HEK293 (cell line): ENCODE data around the gene VSTM2B.

Experiments used
- CTCF ChIA-PET: fragments of 350-600 bp; formaldehyde crosslinking; extraction: SDS; loops from one replicate; lab custom pipeline; 2021; ENCODE audit warnings: antibody characterized with exemption; lab: Yijun Ruan, JAX
- POLR2A ChIA-PET: fragments of 300-600 bp; formaldehyde crosslinking; extraction: SDS; loops from one replicate; lab custom pipeline; 2020; ENCODE audit warnings: antibody characterized with exemption, inconsistent platforms; lab: Yijun Ruan, JAX
- H3K27ac ChIP-seq: fragments of 200-500 bp; sonication (Bioruptor generic); 2 replicates; pipeline ENCODE4 v1.5.1; 2014; ENCODE audit warnings: low read depth, low read length, control low read depth, inconsistent platforms; ENCODE audit errors: extremely low read depth
- H3K36me3 ChIP-seq, 2 experiments: fragments of 200-500 bp in 1 of 2; sonication (Bioruptor generic) in 1 of 2; 1 replicate in 1 of 2; 2 replicates in 1 of 2; pipeline ENCODE4 v1.5.1; 2014 to 2017; ENCODE audit warnings: inconsistent platforms in 2 of 2, low read length in 2 of 2; ENCODE audit not compliant: control insufficient read depth in 2 of 2, insufficient read depth in 1 of 2
- H3K4me1 ChIP-seq: fragments of 200-500 bp; sonication (Bioruptor generic); 2 replicates; pipeline ENCODE4 v1.5.1; 2014; ENCODE audit warnings: mild to moderate bottlenecking, low read length, inconsistent platforms; ENCODE audit not compliant: control insufficient read depth, insufficient read depth
- H3K4me3 ChIP-seq: 2 replicates; pipeline ENCODE4 v1.5.1; 2011; ENCODE audit warnings: low read depth, mild to moderate bottlenecking, control low read depth, low read length, moderate library complexity
- H3K9me3 ChIP-seq: fragments of 200-500 bp; sonication (Bioruptor generic); 2 replicates; pipeline ENCODE4 v1.5.1; 2014; ENCODE audit warnings: low read depth, low read length, inconsistent platforms; ENCODE audit not compliant: control insufficient read depth, insufficient read depth
- AEBP2 ChIP-seq: fragments of 450-650 bp; formaldehyde crosslinking; IDR thresholded peaks from 2 replicates; pipeline ENCODE4 v1.5.1; 2016; ENCODE audit warnings: missing biosample characterization, missing genetic modification characterization, borderline replicate concordance
- EGR2 ChIP-seq: fragments of 450-650 bp; formaldehyde crosslinking; IDR thresholded peaks from 2 replicates; pipeline ENCODE4 v1.5.1; 2016; ENCODE audit warnings: low read depth, missing biosample characterization, missing genetic modification characterization
- GLI2 ChIP-seq: fragments of 450-650 bp; formaldehyde crosslinking; IDR thresholded peaks from 2 replicates; pipeline ENCODE4; 2017; ENCODE audit warnings: missing biosample characterization, missing genetic modification characterization, low read depth, borderline replicate concordance
- GLI4 ChIP-seq: fragments of 450-650 bp; formaldehyde crosslinking; IDR thresholded peaks from 2 replicates; pipeline ENCODE4 v1.5.1; 2016; ENCODE audit warnings: missing biosample characterization, missing genetic modification characterization
- HOXD13 ChIP-seq: sonication (generic); formaldehyde crosslinking; IDR thresholded peaks from 2 replicates; pipeline ENCODE4 v1.8.0; 2022; ENCODE audit warnings: missing genetic modification reagents, borderline replicate concordance
- KLF16 ChIP-seq: fragments of 450-650 bp; formaldehyde crosslinking; IDR thresholded peaks from 2 replicates; pipeline ENCODE4 v1.5.1; 2017; ENCODE audit warnings: missing biosample characterization, missing genetic modification characterization
- KLF17 ChIP-seq: fragments of 450-650 bp; formaldehyde crosslinking; IDR thresholded peaks from 2 replicates; pipeline ENCODE4 v1.5.1; 2016; ENCODE audit warnings: missing biosample characterization, missing genetic modification characterization
- KLF7 ChIP-seq: fragments of 450-650 bp; formaldehyde crosslinking; IDR thresholded peaks from 2 replicates; pipeline ENCODE4 v1.5.1; 2016; ENCODE audit warnings: missing biosample characterization, missing genetic modification characterization, borderline replicate concordance
- KLF8 ChIP-seq: fragments of 450-650 bp; formaldehyde crosslinking; IDR thresholded peaks from 2 replicates; pipeline ENCODE4 v1.5.1; 2016; ENCODE audit warnings: missing biosample characterization, missing genetic modification characterization
- PATZ1 ChIP-seq: fragments of 450-650 bp; formaldehyde crosslinking; IDR thresholded peaks from 2 replicates; pipeline ENCODE4 v1.5.1; 2016; ENCODE audit warnings: missing biosample characterization, missing genetic modification characterization
- PBX3 ChIP-seq: sonication (generic); formaldehyde crosslinking; IDR thresholded peaks from 2 replicates; pipeline ENCODE4 v1.8.1; 2022; ENCODE audit warnings: mild to moderate bottlenecking, moderate library complexity, missing genetic modification reagents
- RBAK ChIP-seq: fragments of 450-650 bp; formaldehyde crosslinking; IDR thresholded peaks from 2 replicates; pipeline ENCODE4 v1.5.1; 2016; ENCODE audit warnings: missing biosample characterization, missing genetic modification characterization
- REPIN1 ChIP-seq: fragments of 450-650 bp; formaldehyde crosslinking; IDR thresholded peaks from 2 replicates; pipeline ENCODE4 v1.5.1; 2017; ENCODE audit warnings: missing biosample characterization, missing genetic modification characterization, low read depth
- SALL2 ChIP-seq: fragments of 450-650 bp; formaldehyde crosslinking; IDR thresholded peaks from 2 replicates; pipeline ENCODE4 v1.5.0; 2017; ENCODE audit warnings: missing biosample characterization, mild to moderate bottlenecking, missing genetic modification characterization, borderline replicate concordance
- SP2 ChIP-seq: fragments of 450-650 bp; formaldehyde crosslinking; IDR thresholded peaks from 2 replicates; pipeline ENCODE4 v1.5.1; 2016; ENCODE audit warnings: missing biosample characterization, missing genetic modification characterization
- ZBTB8A ChIP-seq: fragments of 450-650 bp; formaldehyde crosslinking; IDR thresholded peaks from 2 replicates; pipeline ENCODE4 v1.5.1; 2016; ENCODE audit warnings: missing biosample characterization, missing genetic modification characterization
- ZNF157 ChIP-seq: fragments of 450-650 bp; formaldehyde crosslinking; IDR thresholded peaks from 2 replicates; pipeline ENCODE4 v1.5.1; 2016; ENCODE audit warnings: missing biosample characterization, missing genetic modification characterization
- ZNF18 ChIP-seq: fragments of 450-650 bp; formaldehyde crosslinking; IDR thresholded peaks from 2 replicates; pipeline ENCODE4 v1.5.1; 2016; ENCODE audit warnings: missing biosample characterization, missing genetic modification characterization
- ZNF214 ChIP-seq: fragments of 450-650 bp; formaldehyde crosslinking; IDR thresholded peaks from 2 replicates; pipeline ENCODE4 v1.5.1; 2017; ENCODE audit warnings: missing biosample characterization, mild to moderate bottlenecking, missing genetic modification characterization, borderline replicate concordance
- ZNF26 ChIP-seq: fragments of 450-650 bp; formaldehyde crosslinking; IDR thresholded peaks from 2 replicates; pipeline ENCODE4 v1.5.1; 2016; ENCODE audit warnings: missing biosample characterization, missing genetic modification characterization
- ZNF324 ChIP-seq: fragments of 450-650 bp; formaldehyde crosslinking; IDR thresholded peaks from 2 replicates; pipeline ENCODE4 v1.5.1; 2016; ENCODE audit warnings: missing biosample characterization, missing genetic modification characterization
- ZNF350 ChIP-seq: fragments of 450-650 bp; formaldehyde crosslinking; IDR thresholded peaks from 2 replicates; pipeline ENCODE4 v1.5.0; 2017; ENCODE audit warnings: missing biosample characterization, mild to moderate bottlenecking, missing genetic modification characterization
- ZNF548 ChIP-seq: fragments of 450-650 bp; formaldehyde crosslinking; IDR thresholded peaks from 2 replicates; pipeline ENCODE4 v1.5.1; 2016; ENCODE audit warnings: missing biosample characterization, missing genetic modification characterization
- ZNF621 ChIP-seq: fragments of 450-650 bp; formaldehyde crosslinking; IDR thresholded peaks from 2 replicates; pipeline ENCODE4 v1.5.1; 2017; ENCODE audit warnings: missing biosample characterization, missing genetic modification characterization
- ZNF629 ChIP-seq: fragments of 450-650 bp; formaldehyde crosslinking; IDR thresholded peaks from 2 replicates; pipeline ENCODE4 v1.5.1; 2017; ENCODE audit warnings: missing biosample characterization, missing genetic modification characterization
- ZNF704 ChIP-seq: fragments of 450-650 bp; formaldehyde crosslinking; IDR thresholded peaks from 2 replicates; pipeline ENCODE4 v1.5.1; 2016; ENCODE audit warnings: missing biosample characterization, missing genetic modification characterization

Gene VSTM2B

GRCh38 chr19:29610574-29611271 is 84.9 kb downstream of the VSTM2B start:
- H3K27ac ChIP-seq, result no peak overlapping the region
- ChIA-PET CTCF (interaction anchor here (0.5 to 8.4 kb wide), 61 partner anchors 8 to 1225 kb away, joined by 3 to 299 read pairs (median 5); partner anchors contain the start of genes C19orf12 and PLEKHF1), POLR2A (interaction anchor here (0.7 to 3.6 kb wide), 12 partner anchors 10 to 1054 kb away, joined by 3 to 40 read pairs (median 4); partner anchors contain the start of genes C19orf12 and PLEKHF1)
- no peaks in the 10 kb centered on the region for H3K9me3 ChIP-seq
- peaks cover 7% of the 10 kb centered on the region for H3K4me1 ChIP-seq
- H3K36me3 ChIP-seq, result peaks cover 67 to 68% of the 10 kb centered on the region in 2 experiments
- H3K4me3 ChIP-seq, result no peak overlapping the region
- peak; percentile 68 for TF ChIP-seq KLF17 (tag by site-specific recombination)
- no peak for TF ChIP-seq KLF7 (tag by site-specific recombination)
- no peak for TF ChIP-seq RBAK (tag by site-specific recombination)
- no peak for TF ChIP-seq GLI2 (tag by site-specific recombination)
- no peak for TF ChIP-seq ZNF350 (tag by site-specific recombination)
- TF ChIP-seq PATZ1, result peak; percentile 76
- no peak for TF ChIP-seq HOXD13 (CRISPR knock-in tag)
- TF ChIP-seq ZNF621, result no peak
- TF ChIP-seq EGR2 (tag by site-specific recombination), result peak; percentile 99
- TF ChIP-seq SALL2 (tag by site-specific recombination), result no peak
- TF ChIP-seq ZNF629, result peak; percentile 54; the same call in 1 of the 2 replicates
- no peak for TF ChIP-seq PBX3 (CRISPR knock-in tag)
- TF ChIP-seq KLF8 (tag by site-specific recombination), result 0 out of 2 replicates have a peak, but pooled peaks have one; percentile 29
- TF ChIP-seq KLF16 (tag by site-specific recombination), result no peak
- no peak for TF ChIP-seq GLI4 (tag by site-specific recombination)
- no peak for TF ChIP-seq ZNF157 (tag by site-specific recombination)
- no peak for TF ChIP-seq ZNF324
- TF ChIP-seq ZNF18, result peak; percentile 77; the same call in 1 of the 2 replicates
- TF ChIP-seq REPIN1, result no peak; the same call in 1 of the 2 replicates
- no peak for TF ChIP-seq ZNF214 (tag by site-specific recombination)
- TF ChIP-seq ZNF548 (tag by site-specific recombination), result no peak
- TF ChIP-seq ZBTB8A (tag by site-specific recombination), result no peak
- no peak for TF ChIP-seq ZNF26
- no peak for TF ChIP-seq ZNF704
- TF ChIP-seq AEBP2 (tag by site-specific recombination), result no peak
- TF ChIP-seq SP2 (tag by site-specific recombination), result no peak
